Left lung (tissue), 10 donors: Measurements from ENCODE around the gene TMEM115. TPM values are rescaled to one million over a fixed set of nuclear protein-coding genes. Genes with fewer than 3 reads are reported as not detected.

ENCODE experiments used
- ATAC-seq: fragments of 200-7000 bp; cut with Tn5 transposase; one replicate; pipeline ENCODE4 v1.9.1; 2020; ENCODE audit warnings: moderate library complexity
- DNase-seq, 4 donors: peaks; one replicate each; pipeline ENCODE4 v3.0.0-alpha.2; 2013 to 2020
- H3K27ac ChIP-seq, 2 donors: fragments of 200-600 bp; sonication (generic) in 1 of 2; one replicate each; pipeline versions ENCODE4 v1.5.0 to v1.8.0; 2020 to 2021
- H3K27me3 ChIP-seq, 2 donors: fragments of 200-600 bp; sonication (generic) in 1 of 2; one replicate each; pipeline versions ENCODE4 v1.5.0 to v1.8.0; 2020 to 2021
- H3K36me3 ChIP-seq, 2 donors: fragments of 200-600 bp; sonication (generic) in 1 of 2; one replicate each; pipeline versions ENCODE4 v1.5.0 to v1.8.0; 2020 to 2021
- H3K4me1 ChIP-seq, 2 donors: fragments of 200-600 bp; one replicate each; pipeline ENCODE4 v1.8.0; 2021
- H3K4me3 ChIP-seq, 2 donors: fragments of 200-600 bp; sonication (generic) in 1 of 2; one replicate each; pipeline versions ENCODE4 v1.5.0 to v1.8.0; 2020 to 2021; ENCODE audit warnings: mild to moderate bottlenecking in 1 of 2
- H3K9me3 ChIP-seq, 2 donors: fragments of 200-600 bp; sonication (generic) in 1 of 2; one replicate each; pipeline versions ENCODE4 v1.5.0 to v1.8.0; 2020 to 2021
- intact Hi-C, 2 donors: fragments of 100-400 bp; cut with DNase I; formaldehyde crosslinking; loops; one replicate each; pipeline versions ENCODE4 v1.11.2 to v1.14.2; 2022
- polyA plus RNA-seq, 6 donors: library from polyadenylated mRNA; unstranded; fragments of 120-200 nt; gene quantifications; one replicate each; pipeline ENCODE4 v1.2.1, GENCODE V29; 2013; ENCODE audit not compliant: insufficient read length in 6 of 6
- total RNA-seq, 2 donors: library from RNA; stranded (reverse); fragmentation: NEBNext Ultra II Directional; extraction: Animal tissue kit (Norgen Biotek cat#: 25700); gene quantifications; one replicate each; pipeline ENCODE4 v1.2.1, GENCODE V29; 2021
- TF ChIP-seq, protein P1 (sequence below), 2 donors: fragments of 200-600 bp; sonication (generic) in 1 of 2; IDR thresholded peaks; one replicate each; pipeline versions ENCODE4 v1.5.0 to v1.8.0; 2021; ENCODE audit warnings: antibody characterized with exemption in 2 of 2
- donor health status: DM: no; HTN: yes; CAD: no.
- donor health status: DM: no; HTN: no; CAD: no.

TMEM115 gene
- total and polyA plus RNA-seq, 8 donors: 23.3 to 39.1 (median 29.0) TPM

DNA sequence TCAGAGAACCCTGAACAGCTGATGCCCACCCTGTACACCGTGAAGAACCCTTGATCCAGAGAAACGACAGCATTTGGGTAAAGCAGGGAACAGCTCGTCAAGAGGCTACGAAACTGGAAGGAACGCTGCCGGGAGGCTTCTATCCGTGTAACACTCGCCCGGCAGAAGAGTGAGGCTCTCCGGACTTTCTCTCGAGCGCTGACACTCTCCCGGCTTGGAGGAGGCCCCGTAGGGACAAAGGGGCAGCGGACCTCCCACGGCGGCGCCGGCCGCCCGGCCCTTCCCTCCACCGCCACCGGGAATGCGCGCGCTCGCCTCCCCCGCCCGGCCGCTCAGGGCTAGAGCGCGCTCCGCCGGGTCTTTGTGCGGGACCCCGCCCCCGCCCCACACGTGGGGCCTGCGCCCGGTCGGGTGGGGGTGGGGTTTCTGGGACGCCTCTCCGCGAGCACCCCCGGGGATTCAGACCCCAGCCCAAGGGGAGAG is 38.4 kb downstream of the TMEM115 start:
- H3K27me3 ChIP-seq: no peaks in the 10 kb centered on the region
- H3K4me1 ChIP-seq: peaks cover 45 to 90% of the 10 kb centered on the region in 2 donors
- no peaks in the 10 kb centered on the region for H3K9me3 ChIP-seq
- peak in 3 of 4 donors; percentile 84 to 94 (median 89) for DNase-seq
- ATAC-seq: peak; percentile 60
- H3K4me3 ChIP-seq: peak overlapping the region; percentile 76 to 91
- H3K36me3 ChIP-seq: peaks cover 0 to 50% of the 10 kb centered on the region in 2 donors
- H3K27ac ChIP-seq: peak overlapping the region; percentile 90 to 93
- intact Hi-C loops: no loop called here
- TF ChIP-seq, protein P1, sequence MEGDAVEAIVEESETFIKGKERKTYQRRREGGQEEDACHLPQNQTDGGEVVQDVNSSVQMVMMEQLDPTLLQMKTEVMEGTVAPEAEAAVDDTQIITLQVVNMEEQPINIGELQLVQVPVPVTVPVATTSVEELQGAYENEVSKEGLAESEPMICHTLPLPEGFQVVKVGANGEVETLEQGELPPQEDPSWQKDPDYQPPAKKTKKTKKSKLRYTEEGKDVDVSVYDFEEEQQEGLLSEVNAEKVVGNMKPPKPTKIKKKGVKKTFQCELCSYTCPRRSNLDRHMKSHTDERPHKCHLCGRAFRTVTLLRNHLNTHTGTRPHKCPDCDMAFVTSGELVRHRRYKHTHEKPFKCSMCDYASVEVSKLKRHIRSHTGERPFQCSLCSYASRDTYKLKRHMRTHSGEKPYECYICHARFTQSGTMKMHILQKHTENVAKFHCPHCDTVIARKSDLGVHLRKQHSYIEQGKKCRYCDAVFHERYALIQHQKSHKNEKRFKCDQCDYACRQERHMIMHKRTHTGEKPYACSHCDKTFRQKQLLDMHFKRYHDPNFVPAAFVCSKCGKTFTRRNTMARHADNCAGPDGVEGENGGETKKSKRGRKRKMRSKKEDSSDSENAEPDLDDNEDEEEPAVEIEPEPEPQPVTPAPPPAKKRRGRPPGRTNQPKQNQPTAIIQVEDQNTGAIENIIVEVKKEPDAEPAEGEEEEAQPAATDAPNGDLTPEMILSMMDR (IDR thresholded peaks at IDR 0.05): no peak

DNA sequence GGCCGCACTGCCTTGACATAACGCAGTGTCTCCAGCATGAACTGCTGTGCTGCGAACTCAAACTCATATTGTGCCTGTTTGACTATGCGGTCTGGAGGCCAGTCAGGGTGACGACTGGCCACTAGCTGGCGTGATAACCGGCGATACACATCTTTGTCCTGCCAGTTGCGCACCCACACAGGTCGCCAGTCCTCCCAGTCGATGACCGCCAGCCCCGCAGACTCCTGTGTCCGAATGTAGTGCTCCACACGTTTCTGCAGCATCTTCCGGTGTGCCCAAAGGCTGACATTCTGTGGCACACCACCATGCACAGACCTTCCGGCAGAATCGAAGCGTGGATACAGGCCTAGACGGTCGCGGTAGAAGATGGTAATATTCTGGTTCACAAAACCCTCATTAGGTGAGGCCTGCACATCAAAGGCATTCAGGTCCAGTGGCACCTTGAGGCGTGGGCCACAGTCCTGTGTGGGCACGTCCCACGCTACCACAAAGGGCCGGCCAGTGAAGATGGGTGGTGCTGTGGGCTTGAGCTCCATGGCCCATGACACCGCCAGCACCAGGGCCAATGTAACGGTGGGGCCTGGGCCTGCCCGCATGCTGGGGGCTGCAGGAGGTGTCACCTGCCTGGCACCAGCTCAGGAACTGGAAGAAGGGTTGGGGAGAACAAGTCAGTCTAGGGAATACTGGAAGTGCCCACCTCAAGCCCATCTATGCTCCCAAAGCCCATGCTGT is 39.3 kb downstream of the TMEM115 start:
- intact Hi-C loops: no loop called here
- Histone ChIP-seq H3K27me3 (no peaks in the 10 kb centered on the region), H3K4me3 (peak overlapping the region; percentile 76 to 91), H3K36me3 (peaks cover 0 to 42% of the 10 kb centered on the region in 2 donors), H3K27ac (peak overlapping the region; percentile 90 to 93), H3K9me3 (no peaks in the 10 kb centered on the region), H3K4me1 (peaks cover 45 to 90% of the 10 kb centered on the region in 2 donors)
- TF ChIP-seq, protein P1 (IDR thresholded peaks at IDR 0.05): no peak
- DNase-seq (no peak), ATAC-seq (no peak)

DNA sequence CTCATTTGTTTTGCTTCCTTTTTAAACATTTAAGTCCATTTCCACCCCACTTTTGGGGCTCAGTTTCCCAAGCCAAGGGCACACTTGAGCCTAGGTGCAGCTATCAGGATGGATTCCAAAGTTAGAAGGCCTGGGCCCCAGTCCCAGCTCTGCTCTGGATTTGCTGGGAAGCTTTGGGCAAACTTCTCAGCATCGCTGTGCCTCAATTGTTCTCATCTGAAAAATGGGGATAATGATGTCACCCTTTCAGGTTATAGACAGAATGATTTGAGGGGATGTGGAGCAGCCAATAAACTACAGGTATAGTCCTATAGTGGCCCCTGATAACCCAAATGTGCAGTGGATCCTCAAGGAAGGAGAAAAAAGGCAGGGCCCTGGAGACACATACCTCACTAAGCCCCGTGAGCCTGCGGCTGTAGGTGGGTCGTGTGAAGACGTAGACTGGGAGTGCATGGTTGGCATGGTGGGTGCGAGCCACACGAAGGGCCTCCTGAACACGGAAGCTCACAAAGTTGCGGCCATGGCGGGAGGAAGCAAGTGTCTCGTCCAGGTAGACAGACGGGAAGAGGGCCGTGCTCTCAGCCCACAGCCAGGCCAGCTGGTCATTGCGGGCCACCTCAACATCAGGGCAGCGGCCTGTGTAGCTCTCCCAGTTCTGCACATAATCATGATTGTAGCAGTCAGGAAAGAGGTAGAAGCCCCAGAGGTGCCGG is 40.0 kb downstream of the TMEM115 start:
- peak overlapping the region in 1 of 2 donors; percentile 71 for H3K27ac ChIP-seq

DNA sequence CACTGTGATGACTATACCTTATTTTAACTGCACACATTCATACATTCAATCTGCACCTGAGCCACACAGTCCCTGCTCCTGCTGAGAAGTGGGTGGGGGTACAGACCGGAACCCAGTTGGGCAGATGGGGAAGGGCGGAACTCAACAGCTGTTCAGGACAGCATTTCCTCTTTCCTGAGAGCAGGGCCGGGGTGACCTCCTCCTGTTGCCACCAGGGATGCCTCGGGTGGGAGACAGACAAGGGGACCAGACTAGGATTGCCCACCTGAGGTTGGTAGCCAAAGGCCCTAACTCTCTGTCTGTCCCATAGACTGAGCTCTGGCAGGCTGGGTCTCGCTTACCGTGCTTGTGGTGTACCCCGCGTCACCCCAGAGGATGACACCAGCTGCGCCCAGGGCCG is 40.7 kb downstream of the TMEM115 start:
- no peak for DNase-seq
- intact Hi-C loops: no loop called here
- no peaks in the 10 kb centered on the region for H3K9me3 ChIP-seq
- H3K4me1 ChIP-seq: peaks cover 45 to 89% of the 10 kb centered on the region in 2 donors
- no peak for ATAC-seq
- H3K4me3 ChIP-seq: peak overlapping the region in 1 of 2 donors; percentile 91
- TF ChIP-seq, protein P1 (IDR thresholded peaks at IDR 0.05): no peak
- no peaks in the 10 kb centered on the region for H3K27me3 ChIP-seq
- peak overlapping the region; percentile 71 to 83 for H3K27ac ChIP-seq
- peaks cover 0 to 38% of the 10 kb centered on the region in 2 donors for H3K36me3 ChIP-seq

More for the DNA sequence above, 40.0 kb downstream of the TMEM115 start:
- TF ChIP-seq, protein P1 (IDR thresholded peaks at IDR 0.05): no peak
- Histone ChIP-seq H3K9me3 (no peaks in the 10 kb centered on the region), H3K4me1 (peaks cover 45 to 89% of the 10 kb centered on the region in 2 donors), H3K36me3 (peaks cover 0 to 38% of the 10 kb centered on the region in 2 donors), H3K4me3 (peak overlapping the region in 1 of 2 donors; percentile 91), H3K27me3 (no peaks in the 10 kb centered on the region)
- no peak for DNase-seq
- ATAC-seq: no peak
- intact Hi-C loops: no loop called here

DNA sequence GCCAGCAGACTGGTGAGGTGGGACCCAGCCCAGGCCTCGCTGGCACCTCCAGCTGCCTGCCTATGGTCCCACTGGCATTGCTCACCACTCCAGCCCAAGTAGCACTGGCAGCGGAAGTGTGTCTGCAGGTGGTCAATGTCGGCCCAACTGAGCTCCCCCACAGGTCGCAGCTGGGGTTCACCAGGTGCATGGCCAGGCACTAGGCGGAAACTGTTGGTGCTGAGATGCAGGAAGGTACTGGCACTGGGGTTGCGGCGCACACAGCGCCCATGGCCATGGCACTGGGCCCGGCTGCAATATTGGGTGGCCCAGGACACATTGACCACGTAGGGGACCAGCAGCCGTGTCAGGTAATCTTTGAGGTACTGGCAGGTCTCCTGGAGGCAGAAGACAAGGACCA is 41.2 kb downstream of the TMEM115 start:
- H3K27ac ChIP-seq: peak overlapping the region; percentile 71 to 83
- intact Hi-C loops: no loop called here
- DNase-seq: no peak

More for the DNA sequence above, 41.2 kb downstream of the TMEM115 start:
- ATAC-seq: no peak
- peaks cover 0 to 38% of the 10 kb centered on the region in 2 donors for H3K36me3 ChIP-seq
- H3K4me3 ChIP-seq: peak overlapping the region in 1 of 2 donors; percentile 91
- H3K27me3 ChIP-seq: no peaks in the 10 kb centered on the region
- peaks cover 45 to 89% of the 10 kb centered on the region in 2 donors for H3K4me1 ChIP-seq
- TF ChIP-seq, protein P1 (IDR thresholded peaks at IDR 0.05): no peak
- H3K9me3 ChIP-seq: no peaks in the 10 kb centered on the region
